ENCODE data around the gene BTNL3. TPM values are rescaled to one million over a fixed set of nuclear protein-coding genes. Genes with fewer than 3 reads are reported as not detected.
A peak's percentile ranks its signal among the peaks of the same experiment; 100 is the strongest.
"Not testable (repeated sequence)": the region's sequence is repeated elsewhere in the genome, so short reads cannot be mapped to it uniquely, and the experiment has no call there.

BTNL3 gene
- total RNA-seq, 1 donor from 2014 or later, result not detected

DNA sequence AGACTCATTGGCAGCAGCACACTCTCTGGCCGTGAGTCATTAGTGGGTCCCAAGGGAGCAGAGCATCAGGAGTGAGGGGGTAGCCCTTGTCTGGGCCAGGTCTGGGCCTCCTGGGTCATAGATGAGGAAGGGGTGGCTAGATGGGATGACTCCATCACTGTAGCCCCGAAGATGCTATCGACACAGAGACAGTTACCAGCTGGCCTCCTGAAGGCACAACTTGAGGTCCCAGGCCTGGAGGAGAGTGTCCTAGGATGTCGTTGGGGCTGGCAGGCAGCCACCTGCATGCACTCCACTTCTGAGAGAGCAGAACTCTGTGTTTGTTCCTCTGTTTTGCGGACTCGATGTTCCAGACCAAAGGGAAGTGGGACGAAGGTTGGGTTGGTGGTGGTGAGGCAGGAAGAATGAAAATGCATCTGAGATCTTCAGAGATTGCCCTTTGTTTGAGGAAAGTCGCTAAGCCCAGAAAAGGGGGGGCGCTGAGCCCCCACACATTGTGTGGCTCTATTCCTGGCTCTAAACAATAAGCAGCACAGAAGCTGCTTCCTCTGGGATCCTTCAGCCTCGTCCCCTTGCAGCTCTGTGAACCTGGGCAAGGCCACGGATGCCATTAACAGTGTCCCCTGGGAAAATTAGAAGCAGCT, 56.1 kb downstream of the BTNL3 start:
- no peak for FAIRE-seq
- no peak for DNase-seq (ENCODE audit: low spot score in 2 of 2)

DNA sequence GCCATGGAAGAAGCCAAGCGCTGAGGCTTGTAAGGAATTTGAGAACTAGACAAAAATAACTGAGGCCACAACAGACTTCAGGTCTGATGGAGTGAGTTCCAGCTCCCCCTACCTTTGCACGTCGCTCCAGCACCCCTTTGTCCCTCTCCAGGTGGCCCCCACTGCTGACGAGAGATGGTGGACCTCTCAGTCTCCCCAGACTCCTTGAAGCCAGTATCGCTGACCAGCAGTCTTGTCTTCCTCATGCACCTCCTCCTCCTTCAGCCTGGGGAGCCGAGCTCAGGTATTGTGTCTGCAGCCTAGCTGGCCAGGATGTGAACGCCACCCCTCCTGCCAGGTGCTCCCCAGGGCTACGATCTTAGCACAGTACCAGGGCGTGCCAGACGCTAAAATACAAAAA, 56.7 kb downstream of the BTNL3 start:
- no peak for DNase-seq (ENCODE audit: low spot score in 2 of 2)

DNA sequence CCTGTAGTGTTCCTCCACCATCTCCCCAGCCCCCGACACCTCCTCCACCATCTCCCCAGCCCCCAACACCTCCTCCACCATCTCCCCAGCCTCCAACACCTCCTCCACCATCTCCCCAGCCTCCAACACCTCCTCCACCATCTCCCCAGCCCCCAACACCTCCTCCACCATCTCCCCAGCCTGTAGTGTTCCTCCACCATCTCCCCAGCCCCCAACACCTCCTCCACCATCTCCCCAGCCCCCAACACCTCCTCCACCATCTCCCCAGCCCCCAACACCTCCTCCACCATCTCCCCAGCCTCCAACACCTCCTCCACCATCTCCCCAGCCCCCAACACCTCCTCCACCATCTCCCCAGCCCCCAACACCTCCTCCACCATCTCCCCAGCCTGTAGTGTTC, 57.2 kb downstream of the BTNL3 start:
- DNase-seq (ENCODE audit: low spot score in 2 of 2), result not testable (repeated sequence)

More for the DNA sequence above, 56.7 kb downstream of the BTNL3 start:
- no peak for FAIRE-seq

DNA sequence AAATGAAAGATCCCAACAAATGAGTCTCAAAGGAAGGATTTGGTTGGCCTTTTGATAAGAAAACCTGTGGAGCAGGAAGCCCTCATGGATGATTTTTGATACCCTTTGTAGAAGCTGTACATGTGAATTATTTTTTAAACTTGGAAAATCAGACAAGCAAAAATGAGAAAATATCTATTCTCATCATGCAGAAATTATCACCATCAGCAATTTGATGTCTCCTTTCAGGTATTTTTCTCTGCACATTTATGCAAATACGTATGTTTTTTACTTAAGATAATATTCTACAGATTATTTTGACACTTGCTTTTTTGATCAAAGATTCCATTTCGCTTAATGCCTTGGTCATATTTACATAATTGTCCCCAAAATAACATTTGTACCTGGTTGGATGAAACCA, 58.6 kb downstream of the BTNL3 start:
- no peak for FAIRE-seq
- no peak for DNase-seq (ENCODE audit: low spot score in 2 of 2)

More for the DNA sequence above, 57.2 kb downstream of the BTNL3 start:
- FAIRE-seq, result not testable (repeated sequence)

DNA sequence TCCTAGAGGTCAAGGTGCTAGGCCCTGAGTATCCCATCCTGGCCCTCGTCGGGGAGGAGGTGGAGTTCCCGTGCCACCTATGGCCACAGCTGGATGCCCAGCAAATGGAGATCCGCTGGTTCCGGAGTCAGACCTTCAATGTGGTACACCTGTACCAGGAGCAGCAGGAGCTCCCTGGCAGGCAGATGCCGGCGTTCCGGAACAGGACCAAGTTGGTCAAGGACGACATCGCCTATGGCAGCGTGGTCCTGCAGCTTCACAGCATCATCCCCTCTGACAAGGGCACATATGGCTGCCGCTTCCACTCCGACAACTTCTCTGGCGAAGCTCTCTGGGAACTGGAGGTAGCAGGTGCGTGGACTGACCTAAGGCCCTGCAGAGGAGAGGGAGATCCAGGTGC, 59.3 kb downstream of the BTNL3 start:
- DNase-seq (ENCODE audit: low spot score in 2 of 2) (no peak), FAIRE-seq (no peak)

DNA sequence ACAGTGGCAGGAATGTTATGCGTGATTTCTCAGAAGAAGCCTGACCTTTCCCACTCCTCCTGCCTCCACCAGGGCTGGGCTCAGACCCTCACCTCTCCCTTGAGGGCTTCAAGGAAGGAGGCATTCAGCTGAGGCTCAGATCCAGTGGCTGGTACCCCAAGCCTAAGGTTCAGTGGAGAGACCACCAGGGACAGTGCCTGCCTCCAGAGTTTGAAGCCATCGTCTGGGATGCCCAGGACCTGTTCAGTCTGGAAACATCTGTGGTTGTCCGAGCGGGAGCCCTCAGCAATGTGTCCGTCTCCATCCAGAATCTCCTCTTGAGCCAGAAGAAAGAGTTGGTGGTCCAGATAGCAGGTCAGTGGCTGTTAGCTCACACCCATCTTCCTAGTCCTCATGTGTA, 61.4 kb downstream of the BTNL3 start:
- no peak for DNase-seq (ENCODE audit: low spot score in 2 of 2)
- FAIRE-seq, result no peak

DNA sequence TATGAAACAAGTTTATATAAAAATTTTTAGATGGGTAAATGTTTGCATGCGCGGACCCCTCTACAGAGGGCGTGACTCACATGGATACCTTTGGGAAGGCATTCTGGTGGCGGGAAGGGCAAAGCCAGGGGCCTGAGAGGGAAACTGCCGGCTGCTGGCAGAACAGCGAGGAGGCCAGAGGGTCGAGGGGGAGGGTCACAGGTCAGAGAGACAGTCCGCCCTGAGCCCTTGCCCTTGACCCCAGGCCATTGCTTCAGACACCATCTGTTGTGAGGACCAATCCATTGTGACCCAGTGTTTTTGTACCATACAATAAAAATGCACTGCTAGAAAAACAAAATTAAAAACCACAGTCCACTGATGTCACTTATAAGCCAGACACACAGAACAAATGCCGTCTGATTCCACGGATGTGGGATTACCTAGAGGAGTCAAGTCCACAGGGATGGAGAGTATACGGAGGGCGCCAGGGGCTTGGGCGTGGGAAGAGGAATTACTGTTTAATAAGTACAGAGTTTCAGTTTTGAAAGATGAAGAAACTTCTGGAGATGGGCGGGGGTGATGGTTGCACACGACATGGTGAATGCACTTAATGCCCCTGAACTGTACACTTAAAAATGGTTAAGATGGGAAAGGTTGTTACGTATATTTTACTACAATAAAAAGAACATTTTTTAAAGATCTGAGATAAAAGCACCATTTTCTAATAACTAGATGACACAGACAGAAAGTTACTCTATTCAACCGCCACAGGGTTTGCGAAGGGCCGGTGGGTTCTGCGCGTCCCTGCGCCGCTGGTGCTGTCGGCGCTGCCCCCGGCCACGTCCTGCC, 63.4 kb downstream of the BTNL3 start:
- FAIRE-seq, result no peak
- DNase-seq (ENCODE audit: low spot score in 2 of 2), result no peak

DNA sequence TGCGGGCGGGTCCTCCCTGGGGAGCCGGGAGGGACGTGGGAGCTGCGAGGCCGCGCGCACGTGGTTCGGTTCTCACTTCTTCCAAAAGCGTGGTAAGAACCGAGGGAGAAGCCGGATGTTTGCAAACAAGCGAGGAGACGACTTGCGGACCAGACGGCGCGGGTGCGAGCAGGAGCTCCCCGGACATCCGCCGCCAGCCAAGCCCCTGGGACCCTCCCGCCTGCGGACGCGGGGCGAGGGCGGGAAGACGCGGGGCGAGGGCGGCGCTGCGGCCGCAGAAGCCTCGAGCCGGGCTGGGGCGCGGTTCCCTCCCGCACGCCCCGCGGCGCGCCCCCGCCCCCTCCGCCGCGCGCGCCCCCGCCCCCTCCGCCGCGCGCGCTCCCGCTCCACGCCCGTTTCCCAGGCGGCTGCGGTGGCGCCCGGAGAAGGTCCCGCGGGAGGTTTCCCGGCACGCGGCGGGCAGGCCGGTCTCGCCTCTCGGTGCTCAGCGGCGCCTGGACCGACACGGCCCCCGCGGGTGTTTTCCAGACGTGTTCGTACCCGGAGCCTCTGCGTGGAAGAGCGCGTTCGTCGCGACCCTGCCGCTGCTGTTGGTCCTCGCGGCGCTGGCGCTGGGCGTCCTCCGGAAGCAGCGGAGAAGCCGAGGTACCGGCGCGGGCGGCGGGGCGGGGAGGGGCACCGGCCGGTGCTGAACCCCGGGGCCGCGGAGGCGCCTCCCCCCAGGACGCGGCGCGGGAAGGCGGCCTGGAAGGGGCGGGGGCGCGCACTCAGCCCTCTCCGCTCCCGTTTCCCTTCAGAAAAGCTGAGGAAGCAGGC, 64.2 kb downstream of the BTNL3 start:
- FAIRE-seq (no peak), DNase-seq (ENCODE audit: low spot score in 2 of 2) (peak in 1 of 2 donors; percentile 52)

DNA sequence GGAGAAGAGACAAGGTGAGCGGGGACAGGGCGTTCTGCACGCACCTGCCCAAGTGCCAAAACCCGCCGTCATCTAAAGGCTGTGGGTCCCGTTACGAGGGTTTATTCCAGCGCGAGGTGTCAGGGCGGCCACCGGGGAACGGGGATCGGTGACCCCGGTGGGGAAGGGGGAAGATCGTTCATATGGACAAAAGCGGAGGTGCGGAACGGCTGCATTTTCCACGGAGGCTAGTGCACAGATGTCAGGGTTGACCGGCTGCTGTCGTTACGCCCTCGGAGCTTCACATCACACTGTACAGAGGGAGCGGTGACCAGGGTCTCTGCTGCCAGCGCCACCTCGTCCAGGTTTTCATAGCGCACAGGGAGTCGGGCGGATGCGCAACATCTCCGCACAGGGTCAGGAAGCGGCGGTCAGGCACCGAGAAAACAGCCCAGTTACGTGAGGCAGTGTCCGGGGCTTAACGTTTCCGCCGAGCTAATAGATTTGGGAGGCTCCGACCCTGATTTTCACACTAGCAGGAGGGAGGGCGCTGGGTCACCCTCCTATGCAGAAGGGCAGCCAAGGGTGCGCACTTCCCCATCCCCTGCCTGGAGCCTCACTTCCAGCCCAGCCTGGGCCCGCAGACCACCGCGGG, 65.0 kb downstream of the BTNL3 start:
- FAIRE-seq, result no peak

DNA sequence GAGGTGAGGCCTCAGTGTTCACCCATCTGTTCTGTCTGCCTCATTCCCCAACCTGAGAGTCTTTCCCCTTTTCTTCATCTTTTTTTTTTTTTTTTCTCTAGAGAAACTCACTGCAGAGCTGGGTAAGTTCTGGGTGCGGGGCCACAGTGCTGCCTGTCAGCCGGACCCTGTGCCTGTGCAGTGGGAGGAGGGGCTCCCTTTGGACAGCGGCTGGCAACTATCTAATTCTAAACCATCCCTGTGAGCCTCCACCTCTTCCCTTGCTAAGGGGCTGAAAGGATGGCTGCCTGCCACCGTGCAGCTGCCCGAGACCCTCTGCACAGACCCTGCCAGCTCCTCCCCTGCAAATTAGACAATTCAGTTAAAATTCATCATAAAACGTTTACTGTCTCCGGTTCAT, 65.5 kb downstream of the BTNL3 start:
- no peak for DNase-seq (ENCODE audit: low spot score in 2 of 2)
- FAIRE-seq, result no peak

More for the DNA sequence above, 65.0 kb downstream of the BTNL3 start:
- DNase-seq (ENCODE audit: low spot score in 2 of 2), result no peak

DNA sequence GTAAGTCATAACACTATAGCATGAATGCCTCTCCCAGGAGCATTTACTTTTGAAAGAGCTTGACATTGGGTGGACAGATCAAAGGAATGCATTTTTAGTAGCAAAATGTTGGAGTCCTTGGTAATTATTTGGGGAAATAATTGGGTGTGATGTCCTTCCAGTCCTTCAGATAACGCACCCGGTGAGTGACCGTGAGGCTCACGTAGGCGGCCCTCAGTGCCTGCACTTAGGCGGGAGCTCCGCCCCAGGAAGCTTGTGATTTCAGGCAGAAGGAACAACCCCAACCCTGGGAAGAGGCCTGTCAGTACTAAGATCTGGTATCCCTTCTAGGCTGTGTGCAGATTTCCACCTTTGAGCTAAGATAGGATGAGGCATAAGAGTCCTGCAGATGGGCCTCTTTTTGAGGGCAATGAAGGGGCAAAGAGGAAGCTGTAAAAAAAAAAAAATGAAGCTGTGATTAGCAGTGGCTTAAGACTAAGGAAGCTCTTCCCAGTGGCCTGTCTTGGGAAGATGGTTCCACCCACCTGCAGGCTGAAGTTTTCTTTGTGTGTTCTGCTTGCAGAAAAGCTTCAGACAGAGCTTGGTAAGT, 66.3 kb downstream of the BTNL3 start:
- no peak for FAIRE-seq

More for the DNA sequence above, 66.3 kb downstream of the BTNL3 start:
- no peak for DNase-seq (ENCODE audit: low spot score in 2 of 2)

Small RNA genes lying within 50 kb of the gene (small RNA-seq; reads per million reads assigned to genes)
- gene MIR8089 (not detected), gene RNU6-1036P (not detected), gene RPS29P12 (not detected)

Other genes with a start within 250 kb of the BTNL3 start
- gene OR2Y1, start 248.8 kb upstream of the BTNL3 start, total RNA-seq, result not detected
- gene MGAT1, start 186.0 kb upstream of the BTNL3 start, total RNA-seq, result 19.6 TPM
- 57.5 TPM for gene ZFP62, start 127.6 kb upstream of the BTNL3 start, total RNA-seq
- gene BTNL8, start 89.7 kb upstream of the BTNL3 start, total RNA-seq, result not detected
- 2.9 TPM for gene BTNL9, start 51.4 kb downstream of the BTNL3 start, total RNA-seq
- not detected for gene OR2V1, start 142.3 kb downstream of the BTNL3 start, total RNA-seq
- gene OR2V2, start 158.7 kb downstream of the BTNL3 start, total RNA-seq, result not detected
- 2.0 TPM for gene TRIM7, start 216.3 kb downstream of the BTNL3 start, total RNA-seq
- gene TRIM41, start 234.4 kb downstream of the BTNL3 start, total RNA-seq, result 12.2 TPM